Neuronal stem cell (in vitro differentiated cells): ENCODE measurements around the gene SCAMP3. TPM values are rescaled to one million over a fixed set of nuclear protein-coding genes. Genes with fewer than 3 reads are reported as not detected.

Experiments used
- DNase-seq: peaks from one replicate; pipeline ENCODE4 v3.0.0-alpha.2; 2013; ENCODE audit warnings: low spot score
- H2AFZ ChIP-seq: one replicate; pipeline ENCODE4 v1.6.1; 2013; ENCODE audit warnings: mild to moderate bottlenecking, low read length, inconsistent platforms
- H2AK5ac ChIP-seq: 2 replicates; pipeline ENCODE4 v1.6.1; 2013; ENCODE audit warnings: low read depth, mild to moderate bottlenecking, inconsistent platforms, low read length, moderate library complexity, mixed read lengths
- H2BK120ac ChIP-seq: 2 replicates; pipeline ENCODE4 v1.6.1; 2013; ENCODE audit warnings: low read depth, mild to moderate bottlenecking, inconsistent platforms, low read length, moderate library complexity, mixed read lengths
- H2BK12ac ChIP-seq: one replicate; pipeline ENCODE4 v1.6.1; 2013; ENCODE audit warnings: low read length, inconsistent platforms
- H2BK15ac ChIP-seq: 2 replicates; pipeline ENCODE4 v1.6.1; 2013; ENCODE audit warnings: mild to moderate bottlenecking, low read length, inconsistent platforms, mixed read lengths
- H2BK5ac ChIP-seq: one replicate; pipeline ENCODE4 v1.6.1; 2013; ENCODE audit warnings: inconsistent platforms, mild to moderate bottlenecking, low read length, moderate library complexity
- H3K14ac ChIP-seq: one replicate; pipeline ENCODE4 v1.6.1; 2013; ENCODE audit warnings: low read length, inconsistent platforms
- H3K18ac ChIP-seq: 2 replicates; pipeline ENCODE4 v1.6.1; 2013; ENCODE audit warnings: low read length, inconsistent platforms
- H3K23ac ChIP-seq: 2 replicates; pipeline ENCODE4 v1.6.1; 2013; ENCODE audit warnings: low read depth, mild to moderate bottlenecking, mixed read lengths, low read length, inconsistent platforms; ENCODE audit not compliant: poor library complexity
- H3K27ac ChIP-seq: replicated peaks from 3 replicates; pipeline ENCODE4 v1.5.1; 2013; ENCODE audit warnings: low read length, inconsistent platforms
- H3K27me3 ChIP-seq, 3 experiments: 2 replicates each; pipeline ENCODE4 v1.6.1; 2013; ENCODE audit warnings: low read length in 3 of 3, mild to moderate bottlenecking in 2 of 3, inconsistent platforms in 1 of 3, low read depth in 1 of 3, mixed read lengths in 1 of 3, moderate library complexity in 1 of 3; ENCODE audit not compliant: control insufficient read depth in 3 of 3, insufficient read depth in 3 of 3
- H3K36me3 ChIP-seq, 2 donors: replicated peaks in 1 of 2; 2 replicates each; pipeline ENCODE4 v1.6.1; 2013; ENCODE audit warnings: low read length in 2 of 2; ENCODE audit not compliant: control insufficient read depth in 2 of 2, insufficient read depth in 2 of 2
- H3K4ac ChIP-seq: 2 replicates; pipeline ENCODE4 v1.6.1; 2013; ENCODE audit warnings: inconsistent platforms, mild to moderate bottlenecking, low read length, moderate library complexity
- H3K4me1 ChIP-seq, 2 donors: 1 replicate in 1 of 2; 2 replicates in 1 of 2; pipeline ENCODE4 v1.6.1; 2013; ENCODE audit warnings: low read length in 2 of 2, low read depth in 1 of 2; ENCODE audit not compliant: control insufficient read depth in 2 of 2, insufficient read depth in 1 of 2
- H3K4me2 ChIP-seq: one replicate; pipeline ENCODE4 v1.6.1; 2013; ENCODE audit warnings: mild to moderate bottlenecking, low read length, inconsistent platforms; ENCODE audit not compliant: insufficient read depth, poor library complexity, severe bottlenecking
- H3K4me3 ChIP-seq, 2 donors: 2 replicates each; pipeline ENCODE4 v1.5.1; 2013; ENCODE audit warnings: low read length in 2 of 2, mild to moderate bottlenecking in 2 of 2, inconsistent platforms in 1 of 2, moderate library complexity in 1 of 2
- H3K79me1 ChIP-seq: one replicate; pipeline ENCODE4 v1.6.1; 2013; ENCODE audit warnings: low read depth, mild to moderate bottlenecking, inconsistent platforms, low read length, moderate library complexity
- H3K9ac ChIP-seq: one replicate; pipeline ENCODE4 v1.6.1; 2013; ENCODE audit warnings: mild to moderate bottlenecking, low read depth, low read length, inconsistent platforms; ENCODE audit not compliant: poor library complexity
- H3K9me3 ChIP-seq, 2 donors: replicated peaks in 1 of 2; 2 replicates each; pipeline versions ENCODE3 to v1.6.1; 2013; ENCODE audit warnings: low read length in 2 of 2, mild to moderate bottlenecking in 2 of 2, inconsistent platforms in 1 of 2, low read depth in 1 of 2, mixed read lengths in 1 of 2, moderate library complexity in 1 of 2; ENCODE audit not compliant: control insufficient read depth in 2 of 2, insufficient read depth in 1 of 2
- H4K8ac ChIP-seq: one replicate; pipeline ENCODE4 v1.6.1; 2013; ENCODE audit warnings: low read depth, mild to moderate bottlenecking, inconsistent platforms, low read length, moderate library complexity
- H4K91ac ChIP-seq: one replicate; pipeline ENCODE4 v1.6.1; 2013; ENCODE audit warnings: low read length, low read depth, mild to moderate bottlenecking, inconsistent platforms; ENCODE audit not compliant: poor library complexity
- WGBS, 2 donors: extraction: QIAGEN DNeasy Blood & Tissue Kit; methylation state at CpG; one replicate each; pipeline ENCODE4 v1.1.7; 2013; ENCODE audit warnings: missing lambda C conversion rate in 2 of 2, mixed read lengths in 1 of 2; ENCODE audit not compliant: insufficient read length in 2 of 2, insufficient replicate concordance in 1 of 2; ENCODE audit errors: extremely low coverage in 2 of 2; 5-methylcytosine and 5-hydroxymethylcytosine counted together
- polyA plus RNA-seq, 2 experiments: library from polyadenylated mRNA; stranded (reverse); fragments of 200-250 nt; gene quantifications; one replicate each; pipeline ENCODE4 v1.2.3, GENCODE V29; 2013

SCAMP3 gene
- polyA plus RNA-seq (2013, experiment 1 of 2) = 59.0 TPM
- 58.9 TPM for polyA plus RNA-seq (2013, experiment 2 of 2)

DNA sequence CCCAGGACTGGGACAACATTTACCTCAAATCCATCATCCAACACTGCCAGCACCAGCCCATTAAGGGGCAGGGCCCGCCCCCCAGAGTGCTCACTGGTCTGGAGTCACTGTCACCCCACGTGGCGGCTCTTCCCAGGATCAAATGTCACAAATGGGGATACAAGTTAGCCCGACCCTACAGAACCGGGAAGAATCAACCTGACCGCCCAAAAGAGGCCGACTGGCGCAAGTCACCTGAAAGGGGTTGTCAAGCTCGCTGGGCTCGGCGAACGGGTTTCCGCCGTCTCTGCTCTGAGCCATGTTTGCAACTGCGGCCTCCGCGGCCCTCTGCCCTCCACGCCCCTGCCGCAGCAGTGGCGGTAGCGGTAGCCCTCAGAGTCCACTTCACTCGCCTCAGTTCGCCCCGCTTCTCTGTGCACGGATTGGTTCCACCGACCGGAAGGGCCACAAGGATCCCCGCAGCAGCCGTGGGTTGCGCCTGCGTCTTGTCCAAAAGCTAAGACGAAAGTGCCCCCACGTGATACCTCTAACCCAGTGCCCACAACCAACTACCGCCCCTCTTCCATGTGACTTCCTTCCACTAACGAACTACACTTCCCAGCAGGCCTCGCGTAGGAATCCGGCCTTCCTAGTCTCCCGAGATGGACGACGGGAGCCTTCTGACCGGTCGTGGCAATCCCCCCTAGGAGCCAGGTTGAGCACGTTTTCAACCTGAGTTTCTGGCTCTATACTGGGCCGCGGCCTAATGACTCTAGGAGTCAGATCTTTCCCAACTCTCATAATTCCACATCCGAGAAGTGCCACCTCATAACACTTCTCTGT, at the start of gene SCAMP3:
Gene SCAMP3, minus strand, starts transcription at position 509 of the 822 bp plus-strand sequence. Its CDS starts 209 bp downstream, at position 300.
- Histone ChIP-seq H2BK12ac (no peak within 1 kb of the TSS), H3K36me3 (peaks cover 37 to 69% of the 10 kb centered on the region in 2 donors), H3K27ac (peak within 1 kb of the TSS; percentile 83), H2BK15ac (no peak within 1 kb of the TSS), H2AK5ac (peak within 1 kb of the TSS; percentile 76), H3K14ac (no peak within 1 kb of the TSS), H3K4ac (no peak within 1 kb of the TSS), H4K91ac (no peak within 1 kb of the TSS), H3K27me3 (no peaks in the 10 kb centered on the region), H2BK120ac (no peak within 1 kb of the TSS), H3K9me3 (no peaks in the 10 kb centered on the region), H3K23ac (peak within 1 kb of the TSS; percentile 95), H3K4me3 (peak within 1 kb of the TSS; percentile 80 to 94), H2AFZ (peak within 1 kb of the TSS; percentile 89), H3K9ac (peak within 1 kb of the TSS; percentile 90), H2BK5ac (no peak within 1 kb of the TSS), H3K79me1 (peaks cover 6% of the 10 kb centered on the region), H3K4me1 (peaks cover 7 to 11% of the 10 kb centered on the region in 2 donors), H3K18ac (peak within 1 kb of the TSS; percentile 92), H4K8ac (no peak within 1 kb of the TSS), H3K4me2 (peak within 1 kb of the TSS; percentile 95)
- no CpG with 5 or more reads among the region's 47 CpGs for WGBS, 2 donors
- DNase-seq = peak; percentile 94

DNA sequence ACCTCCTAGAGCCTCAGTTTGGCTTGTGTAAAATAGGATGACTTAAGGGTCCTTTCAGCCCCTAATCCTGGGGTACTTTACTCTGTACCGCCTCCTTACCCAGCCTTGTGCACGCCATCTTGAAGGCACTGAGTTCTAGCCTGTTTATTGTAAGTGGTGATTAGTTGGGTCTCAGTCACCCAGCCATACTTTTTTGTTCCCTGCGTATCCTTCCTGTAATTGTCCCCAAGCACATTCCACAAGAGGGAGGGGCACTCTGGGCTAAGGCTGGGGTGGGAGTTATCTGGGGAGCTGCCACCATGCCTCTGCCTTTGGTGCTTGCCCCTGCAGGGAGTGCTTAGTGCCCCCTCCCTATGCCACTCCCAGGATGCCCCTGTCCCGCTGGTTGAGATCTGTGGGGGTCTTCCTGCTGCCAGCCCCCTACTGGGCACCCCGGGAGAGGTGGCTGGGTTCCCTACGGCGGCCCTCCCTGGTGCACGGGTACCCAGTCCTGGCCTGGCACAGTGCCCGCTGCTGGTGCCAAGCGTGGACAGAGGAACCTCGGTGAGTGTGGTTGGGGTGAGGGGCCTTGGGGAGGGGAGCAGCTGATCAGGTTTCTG, 47.4 kb upstream of the SCAMP3 start:
- no peak overlapping the region for H4K8ac ChIP-seq
- peaks cover 13% of the 10 kb centered on the region for H3K79me1 ChIP-seq
- no peaks in the 10 kb centered on the region for H3K9me3 ChIP-seq
- peak overlapping the region; percentile 84 for H3K18ac ChIP-seq
- peak overlapping the region; percentile 77 for H3K27ac ChIP-seq
- DNase-seq = no peak
- peaks cover 20 to 49% of the 10 kb centered on the region in 2 donors for H3K36me3 ChIP-seq
- H2BK5ac ChIP-seq = peak overlapping the region; percentile 82
- peak overlapping the region; percentile 1 for H3K23ac ChIP-seq
- H2BK120ac ChIP-seq = peak overlapping the region; percentile 64
- H3K4me1 ChIP-seq = peaks cover 17 to 21% of the 10 kb centered on the region in 2 donors
- peak overlapping the region; percentile 65 for H3K14ac ChIP-seq
- H3K4me3 ChIP-seq = peak overlapping the region; percentile 84 to 97
- peak overlapping the region; percentile 91 for H3K9ac ChIP-seq
- H2BK15ac ChIP-seq = no peak overlapping the region
- peak overlapping the region; percentile 31 for H2AK5ac ChIP-seq
- H3K27me3 ChIP-seq = no peaks in the 10 kb centered on the region
- no peak overlapping the region for H3K4ac ChIP-seq
- no CpG with 5 or more reads among the region's 11 CpGs for WGBS, 2 donors
- no peak overlapping the region for H4K91ac ChIP-seq
- peak overlapping the region; percentile 87 for H3K4me2 ChIP-seq
- no peak overlapping the region for H2AFZ ChIP-seq
- H2BK12ac ChIP-seq = no peak overlapping the region

DNA sequence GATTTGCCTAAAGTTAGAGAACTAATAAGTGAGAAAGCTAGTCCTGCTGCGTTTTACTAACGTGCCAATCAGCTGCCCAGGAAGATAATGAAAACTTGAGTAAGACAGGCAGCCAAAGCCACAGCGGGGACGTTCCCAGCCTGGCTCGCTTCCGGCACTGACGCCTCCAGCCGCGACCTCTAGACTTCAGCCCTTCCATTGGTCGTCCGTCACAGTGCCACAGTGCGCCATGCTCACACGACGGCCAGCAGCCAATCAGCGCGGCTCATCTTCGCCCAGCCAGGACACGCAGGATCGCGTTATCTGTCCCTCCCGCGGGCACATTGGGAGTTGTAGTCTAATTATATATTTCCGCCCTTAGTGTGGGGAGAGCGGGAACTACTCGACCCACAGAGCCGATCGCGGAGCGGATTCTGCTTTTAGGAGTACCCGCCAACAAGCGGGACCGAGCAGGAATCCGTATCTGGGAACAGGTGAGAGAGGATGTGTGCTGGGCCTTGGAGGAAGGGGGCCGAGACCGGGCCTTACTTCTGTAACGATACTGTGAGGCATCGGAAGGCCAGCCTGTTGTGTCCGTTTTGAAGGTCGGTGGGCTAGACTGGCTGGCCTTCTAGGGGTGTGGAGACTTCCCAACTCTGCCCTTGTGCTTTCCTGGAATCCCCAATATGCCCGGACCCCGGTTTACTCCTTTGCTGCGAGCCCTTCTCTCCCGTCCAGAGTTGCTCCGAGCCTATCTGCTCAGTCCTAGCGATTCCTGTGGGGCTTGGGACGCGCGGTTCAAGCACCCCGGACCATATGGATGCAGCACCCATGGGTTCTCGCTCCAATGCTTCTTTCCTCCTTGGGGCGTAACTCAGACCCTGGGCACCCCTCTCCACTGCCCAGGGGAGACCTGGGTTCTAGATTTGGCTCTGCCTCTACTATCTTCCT, 46.6 kb upstream of the SCAMP3 start, which contains the start of gene FDPS:
Gene FDPS, plus strand, starts transcription at position 374 of the 930 bp plus-strand sequence. CDS start 924 bp downstream, outside the sequence.
- H3K4ac ChIP-seq = no peak within 1 kb of the TSS
- no peak within 1 kb of the TSS for H4K8ac ChIP-seq
- peak within 1 kb of the TSS; percentile 84 to 97 for H3K4me3 ChIP-seq
- H3K18ac ChIP-seq = peak within 1 kb of the TSS; percentile 84
- peak within 1 kb of the TSS; percentile 87 for H3K4me2 ChIP-seq
- peak within 1 kb of the TSS; percentile 87 for H3K27ac ChIP-seq
- H3K36me3 ChIP-seq = peaks cover 19 to 42% of the 10 kb centered on the region in 2 donors
- peak within 1 kb of the TSS; percentile 82 for H2BK5ac ChIP-seq
- H3K9ac ChIP-seq = peak within 1 kb of the TSS; percentile 91
- H2AFZ ChIP-seq = peak within 1 kb of the TSS; percentile 35
- H4K91ac ChIP-seq = no peak within 1 kb of the TSS
- no peak within 1 kb of the TSS for H2BK12ac ChIP-seq
- peaks cover 17 to 21% of the 10 kb centered on the region in 2 donors for H3K4me1 ChIP-seq
- H2BK15ac ChIP-seq = no peak within 1 kb of the TSS
- H3K79me1 ChIP-seq = peaks cover 13% of the 10 kb centered on the region
- H2BK120ac ChIP-seq = peak within 1 kb of the TSS; percentile 64
- H3K14ac ChIP-seq = peak within 1 kb of the TSS; percentile 65
- WGBS, 2 donors = no CpG with 5 or more reads among the region's 51 CpGs
- no peaks in the 10 kb centered on the region for H3K27me3 ChIP-seq
- H3K9me3 ChIP-seq = no peaks in the 10 kb centered on the region
- DNase-seq = peak; percentile 95
- H2AK5ac ChIP-seq = peak within 1 kb of the TSS; percentile 34
- peak within 1 kb of the TSS; percentile 1 for H3K23ac ChIP-seq
